GM21515 (cell line): ENCODE data around the gene CFAP99.
"Not testable (repeated sequence)": the region's sequence is repeated elsewhere in the genome, so short reads cannot be mapped to it uniquely, and the experiment has no call there.

Source experiments
- ATAC-seq: cut with Tn5 transposase; IDR thresholded peaks from one replicate; pipeline ENCODE4 v1.9.1; 2021; ENCODE audit not compliant: unreplicated experiment

Gene CFAP99

DNA sequence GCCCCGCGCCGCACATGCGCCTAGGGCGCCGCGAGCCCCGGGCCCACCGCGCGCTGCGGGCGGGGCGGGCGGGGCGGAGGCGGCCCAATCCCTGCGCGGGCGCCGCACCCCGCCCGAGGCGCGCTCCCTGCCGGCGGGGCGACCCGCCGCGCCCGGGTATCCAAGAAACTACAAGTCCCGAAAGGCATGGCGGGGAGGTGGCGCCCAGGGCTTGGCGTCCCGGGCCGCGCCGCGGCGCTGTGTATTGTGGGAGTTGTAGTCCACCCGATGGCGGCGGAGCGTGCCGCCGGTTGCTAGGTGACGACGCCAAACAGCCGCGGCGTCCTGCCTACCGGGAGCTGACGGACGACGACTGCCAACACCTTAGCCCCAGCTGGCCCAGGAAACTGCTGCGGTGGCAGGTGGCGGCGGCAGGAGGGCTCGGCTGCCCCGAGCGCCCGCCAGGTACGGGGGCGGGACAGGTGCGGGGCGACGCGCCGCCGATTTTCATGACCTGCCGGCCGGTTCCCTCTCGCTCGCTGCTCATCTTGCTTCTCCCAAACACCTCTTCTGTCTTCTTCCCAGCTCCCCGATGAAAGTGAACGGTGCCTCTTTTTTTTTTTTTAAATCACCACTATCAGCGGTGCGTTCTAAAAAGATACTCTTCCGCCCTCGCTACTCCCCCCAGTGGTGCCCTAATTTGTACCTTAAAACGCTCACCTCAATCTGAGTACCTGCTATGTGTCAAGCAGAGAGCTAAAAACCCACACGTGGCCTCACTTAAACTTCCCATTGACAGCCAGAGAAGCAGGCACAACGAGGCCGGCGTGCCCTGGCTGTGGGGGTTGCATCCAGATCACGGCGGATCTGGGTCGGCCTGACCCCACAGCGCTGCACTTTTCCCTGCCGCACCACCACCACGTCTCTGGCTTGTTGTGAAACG lies at the start of gene CFAP99:
CFAP99 (plus strand) TSS at position 306 of the 922 bp plus-strand sequence.
- ATAC-seq, result peak; percentile 90

DNA sequence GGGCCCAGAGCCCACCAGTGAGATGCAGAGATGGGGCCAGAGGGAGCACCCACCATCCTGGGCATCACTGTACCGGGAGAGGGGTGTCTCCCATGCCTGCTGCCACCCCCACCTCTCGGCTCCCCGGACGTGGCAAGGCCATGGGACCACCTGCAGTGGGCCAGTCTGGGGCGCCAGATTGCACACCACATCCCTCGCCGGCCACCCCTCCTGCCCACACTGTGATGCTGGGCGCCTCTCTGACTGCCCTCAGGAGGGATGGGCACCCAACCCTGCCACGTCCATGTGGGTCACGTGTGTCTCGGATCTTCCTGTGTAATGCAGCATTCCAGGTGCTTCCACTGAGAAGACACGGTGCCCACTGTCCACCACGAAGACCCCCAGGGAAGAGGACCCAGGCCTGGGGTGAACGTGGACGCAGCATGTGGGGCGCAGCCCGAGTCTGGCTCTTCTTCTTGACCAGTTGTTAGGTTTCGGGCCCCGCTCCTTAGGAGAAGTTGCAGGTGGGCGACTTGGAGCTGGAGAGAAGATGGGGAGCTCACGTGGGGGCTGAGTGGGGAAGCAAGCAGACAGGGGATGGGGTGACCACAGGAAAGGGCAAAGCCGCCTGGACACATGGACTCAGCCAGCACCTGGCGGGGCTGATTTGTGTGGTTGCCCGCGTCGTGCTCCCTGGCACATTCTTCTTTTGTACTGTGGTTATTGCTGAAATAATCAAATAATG lies 48.0 kb upstream of the CFAP99 start:
- ATAC-seq, result no peak

DNA sequence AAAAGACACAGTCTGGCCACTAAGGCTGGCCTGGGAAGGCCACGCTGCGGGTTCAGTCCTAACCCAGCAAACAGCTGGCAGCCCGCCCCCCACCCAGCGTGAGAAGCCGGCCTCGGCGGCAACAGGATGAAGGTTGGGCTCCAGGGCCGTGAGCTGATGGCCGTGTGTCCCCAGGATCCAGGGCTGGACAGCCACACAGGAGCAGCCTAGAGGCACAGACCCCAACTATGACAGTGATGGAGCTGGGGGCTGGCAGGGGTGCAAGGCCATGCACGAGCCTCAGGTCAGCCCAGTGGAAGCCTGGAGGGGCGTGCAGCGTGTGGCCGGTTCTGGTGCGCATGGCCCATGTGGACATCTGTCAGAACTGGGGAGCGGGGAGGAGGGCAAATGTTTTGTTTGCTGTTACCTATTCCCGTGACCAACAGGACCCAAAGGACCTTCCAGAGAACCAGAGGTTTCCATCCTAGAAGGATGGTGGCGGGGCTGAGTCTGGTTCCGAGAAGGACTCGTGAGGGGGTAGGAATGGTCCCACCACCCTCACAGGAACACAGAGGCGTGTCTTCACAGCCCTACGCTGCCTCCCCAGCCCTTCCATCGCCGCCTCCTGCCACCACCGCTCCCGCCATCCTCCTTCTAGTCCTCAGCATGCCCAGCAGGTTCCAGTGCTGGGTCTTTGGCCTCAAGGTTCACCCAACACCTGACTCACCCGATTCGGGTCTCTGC lies 46.8 kb upstream of the CFAP99 start:
- no peak for ATAC-seq

DNA sequence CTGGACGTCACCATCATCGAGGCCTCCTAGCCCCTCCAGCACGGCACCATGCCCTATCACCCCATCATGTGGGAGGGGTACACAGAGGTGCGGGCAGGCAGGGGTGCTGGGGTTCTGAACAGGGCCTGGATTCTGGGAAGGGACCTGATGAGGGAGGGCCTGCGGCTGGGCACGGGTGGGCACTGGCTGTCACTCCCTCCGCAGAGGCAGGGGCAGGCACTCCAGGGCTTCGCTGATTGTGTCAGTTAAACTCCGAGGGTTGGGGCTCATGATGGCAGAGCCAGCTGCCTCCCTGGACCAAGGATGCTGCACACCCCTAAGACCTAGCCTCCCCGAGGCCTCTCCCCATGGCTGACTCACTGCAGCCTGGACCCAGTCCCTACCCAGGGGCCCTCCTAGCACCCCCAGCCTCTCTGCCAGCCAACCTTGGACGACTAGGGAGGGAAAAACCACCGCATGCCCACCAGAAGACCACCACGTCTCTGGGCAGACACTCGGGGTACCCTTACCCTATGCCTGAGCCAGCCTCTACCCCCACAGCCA lies 46.2 kb upstream of the CFAP99 start:
- no peak for ATAC-seq

DNA sequence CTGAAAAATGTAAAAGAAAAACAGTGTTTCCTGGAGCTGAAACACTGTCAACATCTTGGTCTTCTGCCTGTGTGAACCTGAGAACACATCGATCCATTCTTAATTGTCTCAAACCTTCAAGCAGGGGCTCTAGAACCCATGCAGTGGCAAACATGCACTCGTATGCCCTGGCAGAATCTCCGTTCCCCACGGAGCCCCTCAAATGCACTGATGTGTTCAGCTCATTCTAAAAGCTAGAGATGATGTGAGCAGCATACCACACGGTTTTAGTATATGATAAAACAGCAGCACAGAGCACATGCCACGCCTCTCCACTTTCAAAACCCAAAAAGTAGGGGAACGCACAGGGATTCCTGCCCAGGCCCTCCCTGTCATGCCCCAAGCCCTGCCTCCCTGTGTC lies 45.2 kb upstream of the CFAP99 start:
- no peak for ATAC-seq

DNA sequence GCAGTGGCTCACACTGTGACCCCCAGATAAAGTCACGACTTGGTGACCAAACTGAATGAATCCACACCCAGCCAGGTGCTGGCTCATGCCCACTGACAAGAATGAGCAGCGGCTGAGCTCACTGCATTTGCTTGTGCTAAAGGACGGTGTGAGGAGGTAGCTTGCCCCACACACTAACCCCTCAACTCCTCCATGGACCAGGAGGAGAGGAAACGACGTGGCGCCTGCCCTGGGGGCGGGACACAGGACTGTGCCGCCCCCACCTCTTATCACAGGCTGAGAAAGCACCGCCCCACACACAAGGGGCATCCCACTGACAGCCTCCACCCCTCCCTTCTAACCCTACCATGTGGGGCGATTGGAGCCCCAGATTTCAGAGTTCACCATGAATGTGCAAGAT lies 43.3 kb upstream of the CFAP99 start:
- ATAC-seq, result no peak

DNA sequence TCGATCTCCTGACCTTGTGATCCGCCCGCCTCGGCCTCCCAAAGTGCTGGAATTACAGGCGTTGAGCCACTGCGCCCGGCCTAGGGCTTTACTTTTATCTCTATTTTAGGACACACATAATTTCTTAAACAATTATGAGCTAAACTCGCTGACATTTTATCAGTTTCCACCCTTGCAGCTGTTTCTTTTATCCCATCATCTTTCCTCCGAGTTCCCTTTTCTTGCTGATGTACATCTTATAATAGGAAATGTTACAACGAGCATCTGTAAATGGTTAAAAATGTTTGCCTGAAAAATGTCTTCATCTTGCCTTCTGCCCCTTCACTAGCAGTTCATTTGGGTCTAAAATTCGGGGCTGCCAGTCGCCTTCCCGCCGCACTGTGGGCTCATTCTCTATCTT lies 41.5 kb upstream of the CFAP99 start:
- ATAC-seq, result no peak

DNA sequence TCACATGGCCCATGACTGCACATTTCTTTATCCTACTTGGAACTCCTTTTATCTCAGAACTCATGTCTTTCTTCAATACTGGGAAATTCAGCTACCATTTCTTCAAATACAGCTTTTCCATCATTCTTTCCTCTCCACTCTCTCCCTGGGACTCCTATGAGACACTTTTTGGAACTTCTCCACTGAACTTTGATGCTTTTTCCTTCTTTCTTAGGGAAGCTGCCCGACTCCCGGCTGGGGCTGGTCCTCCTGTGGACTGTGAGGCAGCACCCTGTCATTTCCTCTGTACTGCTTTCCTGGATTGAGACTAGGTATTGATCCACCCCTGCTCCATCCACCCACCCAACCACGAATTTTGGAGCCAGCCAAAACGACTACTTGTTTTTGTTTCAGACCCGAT lies 40.4 kb upstream of the CFAP99 start:
- no peak for ATAC-seq

DNA sequence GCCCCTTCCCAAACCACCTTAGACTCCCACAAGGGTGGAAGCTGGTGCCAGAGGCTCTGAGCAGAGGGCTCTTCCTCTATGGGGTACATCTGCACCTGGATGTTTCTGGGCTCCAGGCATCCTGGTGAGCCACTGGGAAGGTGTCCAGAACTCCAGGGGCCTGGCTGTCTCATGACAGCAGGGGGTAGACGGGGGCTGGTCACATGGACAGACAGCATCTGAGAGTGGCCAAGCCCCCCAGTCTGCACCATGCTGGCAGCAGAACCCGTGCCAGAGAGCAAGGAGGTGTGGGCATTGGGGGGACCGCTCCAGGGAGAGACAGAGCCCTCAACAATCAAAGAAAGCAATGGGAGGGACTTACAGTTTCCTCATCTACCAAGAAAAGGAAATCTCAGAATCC lies 39.9 kb upstream of the CFAP99 start:
- ATAC-seq, result no peak

DNA sequence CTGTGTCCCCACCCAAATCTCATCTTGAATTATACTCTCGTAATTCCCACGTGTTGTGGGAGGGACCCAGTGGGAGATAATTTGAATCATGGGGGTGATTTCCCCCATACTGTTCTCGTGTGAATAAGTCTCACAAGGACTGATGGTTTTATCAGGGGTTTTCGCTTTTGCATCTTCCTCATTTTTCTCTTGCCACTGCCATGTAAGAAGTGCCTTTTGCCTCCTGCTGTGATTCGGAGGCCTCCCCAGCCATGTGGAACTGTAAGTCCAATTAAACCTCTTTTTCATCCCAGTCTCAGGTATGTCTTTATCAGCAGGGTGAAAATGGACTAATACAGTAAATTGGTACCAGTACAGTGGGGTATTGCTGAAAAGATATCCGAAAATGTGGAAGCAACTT lies 38.2 kb upstream of the CFAP99 start:
- ATAC-seq, result not testable (repeated sequence)

DNA sequence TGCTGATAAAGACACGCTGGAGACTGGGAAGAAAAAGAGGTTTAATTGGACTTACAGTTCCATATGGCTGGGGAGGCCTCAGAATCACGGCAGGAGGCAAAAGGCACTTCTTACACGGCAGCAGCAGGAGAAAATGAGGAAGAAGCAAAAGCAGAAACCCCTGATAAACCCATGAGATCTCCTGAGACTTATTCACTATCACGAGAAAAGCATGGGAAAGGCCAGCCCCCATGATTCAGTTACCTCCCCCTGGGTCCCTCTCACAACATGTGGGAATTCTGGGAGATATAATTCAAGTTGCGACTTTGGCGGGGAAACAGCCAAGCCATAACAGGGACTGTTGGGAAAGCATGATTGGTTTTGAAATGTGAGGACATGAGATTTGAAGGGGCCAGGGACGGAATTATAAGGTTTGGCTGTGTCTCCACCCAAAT lies 36.0 kb upstream of the CFAP99 start:
- not testable (repeated sequence) for ATAC-seq

DNA sequence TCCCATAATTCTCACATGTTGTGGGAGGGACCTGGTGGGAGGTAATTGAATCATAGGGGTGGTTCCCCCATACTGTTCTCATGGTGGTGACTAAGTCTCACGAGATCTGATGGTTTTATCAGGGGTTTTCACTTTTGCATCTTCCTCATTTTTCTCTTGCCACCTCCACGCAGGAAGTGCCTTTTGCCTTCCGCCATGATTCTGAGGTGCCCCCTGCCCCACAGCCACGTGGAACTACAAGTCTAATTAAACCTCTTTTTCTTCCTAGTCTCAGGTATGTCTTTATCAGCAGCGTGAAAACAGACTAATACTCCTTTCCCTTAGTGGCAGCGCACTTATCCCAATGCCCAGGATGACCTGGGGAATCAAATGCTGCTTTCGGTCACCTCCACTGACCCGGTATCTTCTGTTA lies 35.5 kb upstream of the CFAP99 start:
- ATAC-seq, result not testable (repeated sequence)

DNA sequence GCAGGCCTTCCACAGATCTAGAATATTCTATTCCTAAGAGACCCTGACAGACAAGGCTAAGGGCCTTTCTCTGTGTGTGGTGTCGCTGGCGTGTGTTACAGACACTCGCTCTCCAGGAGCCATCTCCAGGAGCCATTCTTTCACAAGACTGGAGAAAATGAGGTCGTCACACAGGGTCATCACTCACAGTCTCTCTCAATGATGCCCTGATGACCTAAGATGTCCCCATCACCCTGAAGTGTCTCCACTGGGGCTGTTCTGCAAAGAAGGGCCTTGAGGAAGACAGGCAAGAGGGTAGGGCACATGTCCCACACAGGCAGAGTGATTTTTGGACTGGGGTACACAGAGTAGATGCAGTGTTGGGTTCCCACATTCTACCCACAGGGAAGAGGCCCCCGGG lies 35.0 kb upstream of the CFAP99 start:
- ATAC-seq, result no peak

DNA sequence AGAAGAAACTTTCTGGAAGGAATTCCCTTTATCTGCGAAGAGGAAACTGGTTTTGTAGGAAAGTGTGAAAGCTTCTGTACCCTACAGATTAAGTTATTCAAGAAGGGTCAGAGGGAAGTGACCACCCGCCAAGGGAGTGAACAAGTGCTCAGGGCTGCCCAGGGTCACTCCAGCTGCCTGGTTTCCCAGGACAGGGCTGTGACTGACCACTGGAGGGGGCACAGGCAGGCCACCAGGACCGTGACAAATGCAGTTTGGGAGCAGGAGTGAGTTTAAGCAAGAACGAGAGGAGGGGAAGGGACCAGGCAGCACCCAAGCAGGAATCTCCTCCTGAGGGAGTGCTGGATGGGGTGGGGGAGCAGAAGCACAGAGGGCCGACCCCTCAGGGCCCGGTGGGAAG lies 34.5 kb upstream of the CFAP99 start:
- ATAC-seq, result no peak

DNA sequence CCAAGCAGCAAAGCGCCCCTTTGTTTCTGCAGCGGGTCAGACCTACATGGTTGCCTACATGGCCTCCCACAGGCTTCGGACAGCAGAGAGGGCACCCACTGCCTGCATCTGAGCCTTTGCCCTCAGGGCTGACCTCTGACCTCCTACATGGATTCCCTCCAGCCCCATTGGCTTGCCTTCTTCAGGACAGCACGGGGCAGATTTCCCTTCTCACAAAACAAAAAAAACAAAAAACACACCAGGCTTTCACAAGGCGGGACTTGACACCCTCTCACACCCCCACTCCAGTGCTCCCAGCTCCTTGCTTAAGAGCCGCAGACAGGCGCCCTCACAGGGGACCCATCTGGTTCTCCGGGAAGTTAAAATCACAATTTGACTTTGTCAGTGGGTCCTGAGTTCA lies 33.2 kb upstream of the CFAP99 start:
- no peak for ATAC-seq

DNA sequence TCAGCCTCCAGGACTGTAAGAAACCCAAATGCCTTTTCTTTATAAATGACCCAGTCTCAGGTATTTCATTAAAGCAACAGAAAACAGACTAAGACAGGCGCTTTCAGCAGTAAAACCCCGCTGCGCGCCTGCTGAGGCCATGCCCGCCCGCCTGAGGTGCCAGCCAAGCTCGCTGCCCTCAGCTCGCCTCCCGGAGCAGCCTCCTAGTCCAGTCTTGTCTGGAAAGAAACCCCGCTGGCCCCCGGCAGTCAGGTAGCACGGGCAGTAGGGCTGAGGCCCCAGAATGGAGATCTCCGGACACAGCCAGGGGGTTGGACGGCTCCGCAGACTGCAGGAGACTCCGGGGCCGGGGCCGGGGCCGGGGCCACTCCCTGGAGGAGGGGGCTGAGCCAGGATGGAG lies 32.0 kb upstream of the CFAP99 start:
- ATAC-seq, result no peak

DNA sequence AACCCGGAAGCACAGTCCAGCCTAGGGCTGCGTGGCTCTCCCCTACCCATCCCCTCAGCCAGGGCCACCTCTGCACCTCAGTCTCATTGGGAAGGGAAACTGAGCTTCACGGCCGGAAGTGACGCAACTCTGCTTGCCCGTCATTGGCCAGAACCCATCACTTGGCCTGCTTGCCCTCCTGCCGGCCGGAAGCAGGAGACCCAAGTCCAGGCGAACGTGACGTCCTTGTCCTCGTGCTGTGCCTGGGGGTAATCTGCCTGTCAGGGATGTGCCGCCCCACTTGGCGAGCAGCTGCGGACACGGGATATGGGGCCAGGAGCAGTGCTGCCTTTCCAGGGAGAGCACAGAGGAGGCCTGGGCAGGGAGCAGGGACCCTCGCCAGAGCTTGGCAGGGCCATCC lies 31.5 kb upstream of the CFAP99 start:
- ATAC-seq, result no peak

DNA sequence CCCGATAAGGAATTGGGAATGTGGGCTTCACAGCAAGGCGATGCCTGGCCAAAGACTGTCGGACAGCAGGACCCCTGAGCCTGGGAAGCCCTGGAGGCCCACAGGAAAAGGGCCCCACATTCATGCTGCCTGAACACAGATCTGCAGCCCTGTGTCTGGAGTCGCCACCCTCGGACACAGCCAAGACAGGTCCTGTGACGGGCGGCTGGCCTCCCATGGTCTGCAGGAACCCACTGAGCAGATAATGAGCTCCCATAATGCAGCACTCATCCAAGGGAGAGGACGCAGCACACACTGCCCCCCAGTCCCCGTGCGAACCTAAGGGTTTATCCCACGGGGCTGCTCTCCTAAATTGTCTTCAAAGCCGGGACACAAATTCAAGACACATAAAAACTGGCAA lies 30.9 kb upstream of the CFAP99 start:
- no peak for ATAC-seq

DNA sequence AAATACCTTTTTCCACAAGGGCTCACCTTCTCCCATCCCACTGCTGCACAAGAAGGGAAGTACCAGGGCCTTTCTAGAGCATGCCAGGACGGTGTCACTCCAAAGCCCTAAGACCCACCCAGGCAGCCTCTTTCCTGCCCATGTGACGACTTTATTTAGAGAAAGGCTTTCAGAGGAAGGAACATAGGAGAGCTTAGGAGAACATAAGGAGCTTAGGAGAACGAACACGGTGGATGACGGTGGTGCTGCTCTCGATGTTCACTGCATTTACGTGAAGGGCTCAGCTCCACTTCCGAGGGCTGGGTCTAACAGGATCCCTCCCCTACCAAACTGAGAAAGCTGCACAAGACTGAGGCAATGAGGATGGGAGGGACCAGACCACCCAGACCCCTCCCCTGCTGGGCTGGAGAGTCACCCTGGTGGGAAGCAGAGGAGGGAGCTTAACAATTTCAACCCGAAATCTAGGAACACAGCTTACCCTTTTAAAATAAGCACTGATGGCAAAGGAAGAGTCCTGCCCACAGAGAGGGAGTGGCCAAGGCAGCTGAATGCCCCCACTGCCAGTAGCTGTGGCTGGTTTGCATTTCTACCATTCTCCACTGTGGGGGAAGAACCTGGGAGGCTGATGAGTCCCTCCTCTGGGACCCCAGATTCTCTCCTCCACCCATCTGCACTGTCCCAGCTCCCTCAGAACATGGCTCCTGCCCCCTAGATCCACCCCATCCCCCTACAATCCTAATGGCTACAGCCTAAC lies 30.1 kb upstream of the CFAP99 start:
- no peak for ATAC-seq

DNA sequence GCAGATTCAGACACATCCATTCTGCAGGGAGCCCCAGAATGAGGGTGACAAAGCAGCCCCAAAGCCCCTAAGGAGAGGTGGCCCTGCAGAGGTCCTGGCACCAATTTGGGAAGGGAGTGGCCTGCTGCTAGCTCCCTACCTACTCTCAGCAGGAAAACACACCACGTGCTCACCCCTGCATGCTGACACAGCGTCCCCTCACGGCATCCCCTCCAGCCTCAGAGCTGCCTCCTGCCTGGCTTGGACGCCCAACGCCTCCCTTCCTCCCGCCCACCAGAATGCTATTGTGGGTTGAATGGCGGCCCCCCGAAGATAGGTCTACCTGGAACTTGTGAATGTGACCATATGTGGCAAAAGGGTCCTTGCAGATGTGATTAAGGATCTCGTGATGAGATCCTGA lies 29.1 kb upstream of the CFAP99 start:
- ATAC-seq, result no peak

DNA sequence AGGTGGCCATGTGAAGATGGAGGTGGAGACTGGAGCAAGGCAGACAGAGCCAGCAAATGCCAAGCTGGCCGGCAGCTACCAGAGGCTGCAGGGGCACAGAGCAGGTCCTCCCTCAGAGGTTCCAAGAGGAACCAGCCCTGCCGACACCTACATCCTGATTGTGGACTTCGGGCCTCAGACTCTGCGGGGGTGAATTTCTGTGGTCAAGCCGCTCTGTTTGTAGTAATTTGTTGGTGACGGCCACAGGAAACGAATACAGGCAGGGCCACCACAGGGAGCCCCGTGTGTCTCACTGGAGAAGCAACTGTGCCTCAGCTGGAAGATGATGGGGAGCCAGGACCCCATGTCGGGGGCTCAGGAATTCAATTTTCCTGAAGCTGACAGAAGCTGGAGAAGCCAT lies 28.6 kb upstream of the CFAP99 start:
- no peak for ATAC-seq
